GF-D8 (cell line): ENCODE results near the gene PNLIPRP3.
"Not testable (repeated sequence)": the region's sequence is repeated elsewhere in the genome, so short reads cannot be mapped to it uniquely, and the experiment has no call there.

Source experiments
- DNase-seq: peaks from one replicate; lab custom pipeline; 2025; lab: John Stamatoyannopoulos, UW

PNLIPRP3 gene

GRCh38 chr10:116427671-116428070, at the start of gene PNLIPRP3:
Gene PNLIPRP3 (plus strand): TSS chr10:116427847. CDS start chr10:116428013, 166 bp downstream.
- DNase-seq, result no peak

- DNase-seq, result no peak
Measured at GRCh38 chr10:116382290-116382689, 45.4 kb upstream of the PNLIPRP3 start.

GRCh38 chr10:116385311-116385710, 42.3 kb upstream of the PNLIPRP3 start:
- no peak for DNase-seq

- DNase-seq, result no peak
Measured at GRCh38 chr10:116385994-116386809, 41.4 kb upstream of the PNLIPRP3 start.

- not testable (repeated sequence) for DNase-seq
Measured at GRCh38 chr10:116393246-116393831, 34.3 kb upstream of the PNLIPRP3 start.

GRCh38 chr10:116395223-116395985, 32.2 kb upstream of the PNLIPRP3 start:
- DNase-seq, result no peak

GRCh38 chr10:116398224-116398623, 29.4 kb upstream of the PNLIPRP3 start:
- no peak for DNase-seq

- DNase-seq, result no peak
Measured at GRCh38 chr10:116402858-116403257, 24.8 kb upstream of the PNLIPRP3 start.

GRCh38 chr10:116403740-116404250, 23.9 kb upstream of the PNLIPRP3 start:
- no peak for DNase-seq

- no peak for DNase-seq
Measured at GRCh38 chr10:116408719-116409118, 18.9 kb upstream of the PNLIPRP3 start.

- no peak for DNase-seq
Measured at GRCh38 chr10:116410351-116410750, 17.3 kb upstream of the PNLIPRP3 start.

GRCh38 chr10:116417821-116418220, 9.8 kb upstream of the PNLIPRP3 start:
- no peak for DNase-seq

- DNase-seq, result no peak
Measured at GRCh38 chr10:116418389-116418788, 9.3 kb upstream of the PNLIPRP3 start.

GRCh38 chr10:116421815-116422214, 5.8 kb upstream of the PNLIPRP3 start:
- DNase-seq, result no peak

GRCh38 chr10:116429288-116429977, 1.8 kb downstream of the PNLIPRP3 start:
- no peak for DNase-seq

GRCh38 chr10:116430288-116430687, 2.6 kb downstream of the PNLIPRP3 start:
- DNase-seq, result no peak

GRCh38 chr10:116431598-116431997, 4.0 kb downstream of the PNLIPRP3 start:
- DNase-seq, result no peak

GRCh38 chr10:116437076-116437692, 9.5 kb downstream of the PNLIPRP3 start:
- DNase-seq, result no peak

- DNase-seq, result no peak
Measured at GRCh38 chr10:116440330-116441030, 12.8 kb downstream of the PNLIPRP3 start.

- DNase-seq, result no peak
Measured at GRCh38 chr10:116444527-116445142, 17.0 kb downstream of the PNLIPRP3 start.
